HG03135 (cell line): ENCODE data around the gene CEP128.
"Not testable (repeated sequence)": the region's sequence is repeated elsewhere in the genome, so short reads cannot be mapped to it uniquely, and the experiment has no call there.

Experiments used
- ATAC-seq: cut with Tn5 transposase; IDR thresholded peaks from one replicate; pipeline ENCODE4 v1.9.1; 2021; ENCODE audit warnings: mild to moderate bottlenecking, moderate library complexity; ENCODE audit not compliant: unreplicated experiment

Gene CEP128

DNA sequence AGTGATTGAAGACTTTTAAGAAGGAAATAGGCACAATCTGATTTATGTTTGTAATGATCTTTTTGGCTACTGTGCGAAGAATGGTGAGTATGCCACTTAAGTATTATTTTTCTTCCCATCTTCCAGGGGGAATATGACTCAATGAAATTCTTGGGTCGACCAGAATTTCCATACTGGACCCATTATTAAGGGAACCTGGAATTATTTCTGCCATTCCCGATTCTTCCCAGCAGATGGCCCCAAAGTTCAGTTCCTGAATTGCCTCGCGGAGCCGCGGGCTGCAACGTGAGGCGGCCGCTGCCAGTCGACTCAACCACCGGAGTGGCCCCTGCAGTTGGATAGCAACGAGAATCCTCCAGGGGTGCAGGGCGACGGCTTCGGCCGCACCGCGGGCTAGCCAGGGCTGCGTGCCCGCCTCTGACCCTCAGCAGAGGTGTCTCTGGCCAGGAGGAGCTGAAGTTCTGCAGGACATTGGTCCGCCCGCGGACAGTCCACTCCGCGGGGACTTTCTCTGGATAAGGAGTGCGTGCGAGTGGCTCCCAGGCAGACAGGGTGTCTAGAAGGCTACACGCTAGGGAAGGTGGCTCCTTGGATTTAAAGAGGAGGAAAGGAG lies 13.3 kb upstream of the CEP128 start:
- ATAC-seq = no peak

DNA sequence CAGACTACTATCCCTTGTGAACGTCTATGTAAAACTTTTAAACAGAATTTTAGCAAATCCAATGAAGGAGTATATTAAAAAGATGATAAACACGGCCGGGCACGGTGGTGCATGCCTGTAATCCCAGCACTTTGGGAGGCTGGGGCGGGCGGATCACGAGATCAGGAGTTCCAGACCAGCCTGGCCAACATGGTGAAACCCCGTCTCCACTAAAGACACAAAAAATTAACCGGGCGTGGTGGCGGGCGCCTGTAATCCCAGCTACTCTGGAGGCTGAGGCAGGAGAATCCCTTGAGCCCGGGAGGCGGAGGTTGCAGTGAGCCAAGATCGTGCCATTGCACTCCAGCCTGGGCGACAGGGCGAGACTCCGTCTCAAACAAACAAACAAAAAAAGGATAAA lies 11.7 kb upstream of the CEP128 start:
- not testable (repeated sequence) for ATAC-seq

DNA sequence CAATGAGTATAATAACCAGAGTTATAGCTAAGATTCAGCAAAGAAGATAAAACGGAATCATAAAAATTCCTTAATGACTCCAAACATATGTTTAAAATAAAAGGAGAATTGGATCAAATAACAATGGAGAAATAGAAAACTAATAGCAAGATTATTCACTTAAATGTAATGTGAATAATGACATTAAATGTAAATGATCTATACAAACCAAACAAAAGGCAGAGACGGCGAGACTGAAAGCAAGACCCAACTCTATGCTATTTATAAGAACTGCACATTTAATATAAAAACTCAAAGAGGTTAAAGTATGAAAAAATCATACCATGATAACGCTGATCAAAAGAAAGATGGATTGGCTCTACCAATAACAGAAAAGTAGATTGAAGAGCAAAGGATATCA lies 10.0 kb upstream of the CEP128 start:
- no peak for ATAC-seq

DNA sequence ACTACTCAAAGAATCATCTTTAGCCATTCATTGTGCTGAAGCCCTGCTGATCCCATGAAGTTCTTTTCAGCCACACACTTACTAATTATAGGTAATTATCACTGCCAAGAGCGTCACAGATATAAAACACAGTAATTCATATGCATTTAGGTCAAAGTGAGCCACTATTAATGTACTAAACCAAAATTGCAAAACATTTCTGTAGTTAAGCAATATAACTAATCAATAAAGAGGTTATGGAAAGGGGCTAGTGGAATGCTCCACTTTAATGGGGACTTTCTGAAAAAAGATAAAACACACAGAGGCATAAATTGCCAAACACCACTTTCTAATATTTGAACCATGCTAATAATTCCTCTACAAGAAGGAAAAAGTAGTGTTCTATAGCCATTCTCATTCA lies 6.8 kb upstream of the CEP128 start:
- ATAC-seq = no peak

DNA sequence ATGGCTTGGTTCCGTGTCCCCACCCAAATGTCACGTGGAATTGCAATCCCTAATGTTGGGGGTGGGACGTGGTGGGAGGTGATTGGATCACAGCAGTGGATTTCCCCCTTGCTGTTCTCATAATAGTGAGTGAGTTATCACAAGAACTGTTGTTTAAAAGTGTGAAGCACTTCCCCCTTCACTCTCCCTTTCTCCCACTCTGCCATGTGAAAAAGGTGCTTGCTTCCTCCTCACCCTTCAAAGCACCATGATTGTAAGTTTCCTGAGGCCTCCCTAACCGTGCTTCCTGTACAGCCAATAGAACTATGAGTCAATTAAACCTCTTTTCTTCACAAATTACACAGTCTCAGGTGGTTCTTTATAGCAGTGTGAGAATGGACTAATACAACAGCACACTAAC lies 5.3 kb upstream of the CEP128 start:
- no peak for ATAC-seq

DNA sequence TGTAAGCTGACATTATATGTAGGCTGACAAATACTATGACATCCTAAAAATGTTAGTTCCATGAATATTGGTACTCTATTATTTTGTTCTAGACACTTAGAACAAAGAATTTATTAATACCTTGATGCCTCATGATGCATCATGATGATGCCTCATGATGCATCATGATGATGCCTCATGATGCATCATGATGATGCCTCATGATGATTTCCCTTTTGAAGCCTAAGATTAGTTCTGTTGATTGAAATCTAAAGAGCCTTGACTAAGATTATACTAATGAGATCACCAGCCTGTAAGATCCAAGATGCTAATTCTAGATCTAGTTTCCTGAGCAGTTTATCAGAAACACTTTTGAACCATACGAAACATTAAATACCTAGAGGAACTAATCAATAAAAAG lies 4.6 kb upstream of the CEP128 start:
- ATAC-seq = no peak

DNA sequence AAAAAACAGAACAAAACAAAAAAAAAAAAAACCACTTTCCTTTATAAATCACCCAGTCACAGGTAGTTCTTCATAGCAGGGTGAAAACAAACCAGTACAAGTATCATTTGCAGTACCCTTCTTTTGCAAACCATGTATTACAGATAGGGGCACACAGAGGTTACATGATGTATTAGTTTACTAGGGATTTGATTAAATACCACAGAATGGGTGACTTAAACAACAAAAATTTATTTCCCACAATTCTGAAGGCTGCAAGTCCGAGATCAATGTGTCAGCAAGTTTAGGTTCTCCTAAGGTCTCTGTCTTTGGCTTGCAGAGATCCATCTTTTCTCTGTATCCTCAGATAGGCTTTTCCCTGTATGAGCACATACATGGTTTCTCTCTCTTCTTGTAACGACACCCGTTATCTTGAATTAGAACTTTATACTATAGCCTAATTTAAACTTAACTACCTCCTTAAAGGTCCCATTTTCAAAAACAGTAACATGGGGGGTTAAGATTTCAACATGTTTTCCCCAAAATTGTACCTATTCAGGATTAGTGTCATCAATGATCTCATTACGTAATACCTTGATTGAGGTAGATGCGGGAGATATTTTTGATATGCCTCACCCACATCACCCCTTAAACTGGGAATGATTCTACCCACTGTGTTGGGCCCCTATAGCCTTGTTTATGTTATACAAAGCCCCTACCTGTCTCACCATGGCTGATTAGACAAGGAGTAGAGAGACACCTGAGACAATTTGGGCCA lies 3.5 kb upstream of the CEP128 start:
- ATAC-seq = no peak

DNA sequence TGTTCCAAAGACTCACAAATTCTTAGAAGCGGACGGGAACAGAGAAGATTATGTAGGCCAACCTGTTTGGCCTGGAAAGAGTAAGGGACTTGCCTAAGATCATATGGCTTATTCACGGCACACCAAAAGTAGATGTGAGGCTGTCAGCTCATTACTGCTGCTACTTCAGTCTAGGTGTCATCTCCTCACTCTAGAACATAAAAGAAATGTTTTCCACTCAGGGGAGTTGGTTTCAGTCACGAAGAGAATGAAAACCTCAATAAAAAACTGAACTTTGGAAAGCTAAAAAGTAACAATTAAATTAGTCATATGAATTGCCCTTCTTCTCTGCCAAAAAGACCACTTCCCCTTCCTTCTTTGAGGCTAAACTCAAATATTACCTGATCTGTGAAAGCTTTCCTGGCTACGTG lies 658 bp upstream of the CEP128 start:
- peak; percentile 20 for ATAC-seq

DNA sequence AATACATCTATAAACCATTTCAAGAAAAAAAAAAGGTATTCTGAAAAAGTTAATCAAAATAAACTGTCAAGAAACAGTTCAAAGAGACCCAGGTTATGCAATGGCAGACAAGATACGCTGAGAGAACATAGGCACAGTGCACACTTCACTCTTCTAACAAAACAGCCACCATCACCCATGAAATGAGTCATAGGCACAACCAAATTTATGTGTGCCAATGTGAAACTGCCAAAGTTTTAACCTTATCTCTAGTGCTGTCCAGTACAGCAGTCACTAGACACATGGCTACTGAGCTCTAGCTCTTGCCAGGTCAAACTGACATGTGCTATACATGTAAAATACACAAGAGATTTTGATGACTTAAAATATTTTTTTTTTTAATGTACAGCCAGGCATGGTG lies 1.4 kb downstream of the CEP128 start:
- peak; percentile 37 for ATAC-seq

DNA sequence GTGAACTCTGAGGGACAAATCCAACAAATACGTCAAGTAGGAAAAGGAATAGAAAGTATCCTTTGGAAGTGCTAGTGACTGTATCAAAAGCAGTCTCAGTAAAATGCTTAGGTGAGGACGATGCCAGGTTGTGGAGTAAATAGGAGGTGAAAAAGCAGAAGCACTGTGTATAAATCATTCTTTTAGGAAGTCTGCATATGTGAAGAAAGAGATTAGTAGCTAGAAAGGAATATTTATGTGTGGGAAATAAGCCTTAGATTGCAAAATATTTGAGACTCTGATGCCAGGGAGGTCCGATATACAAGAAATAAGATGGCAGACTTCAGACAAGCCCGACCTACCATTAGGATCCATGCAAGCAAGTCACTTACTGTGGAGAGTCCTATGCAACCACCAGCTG lies 7.9 kb downstream of the CEP128 start:
- no peak for ATAC-seq

DNA sequence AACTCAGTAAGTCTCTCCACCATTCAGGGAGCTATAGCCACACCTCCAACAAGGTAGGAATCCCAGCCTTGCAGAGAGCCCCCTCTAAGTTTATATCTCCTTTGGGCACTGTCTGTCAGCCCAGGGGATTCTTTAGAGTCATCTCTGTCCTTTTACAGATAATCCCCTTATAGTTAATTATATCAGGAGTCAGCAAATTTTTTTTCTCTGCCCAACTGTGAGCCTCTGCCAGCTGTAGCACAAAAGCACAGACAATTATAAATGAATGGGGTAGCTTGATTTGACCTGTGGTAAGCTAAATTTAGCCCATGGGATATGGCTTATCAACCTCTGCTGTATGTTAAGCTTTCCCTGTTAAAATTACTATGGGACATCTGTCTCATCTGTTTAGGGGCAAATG lies 8.3 kb downstream of the CEP128 start:
- ATAC-seq = no peak

DNA sequence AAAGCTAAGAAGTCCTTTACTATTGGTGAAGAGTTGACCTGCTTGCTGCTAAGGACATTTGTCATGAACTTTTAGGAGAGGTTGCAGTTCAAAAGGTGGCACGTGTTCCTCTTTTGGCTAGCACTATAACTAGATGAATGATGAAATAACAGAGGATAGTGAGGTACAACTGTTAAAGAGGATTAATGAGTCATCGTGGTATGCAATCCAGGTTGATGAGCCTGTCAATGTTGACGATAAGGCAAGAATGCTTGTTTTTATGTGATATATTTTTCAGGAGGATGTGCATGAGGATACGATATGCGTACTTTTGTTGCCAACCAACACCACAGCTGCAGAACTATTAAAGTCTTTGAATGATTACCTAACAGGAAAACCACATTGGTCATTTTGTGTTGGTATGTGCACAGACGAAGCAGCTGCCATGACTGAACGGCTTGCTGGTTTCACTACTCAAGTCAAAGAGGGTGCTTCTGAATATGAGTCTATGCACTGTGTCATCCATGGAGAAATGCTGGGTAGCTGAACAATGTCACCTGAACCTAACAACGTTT lies 10.6 kb downstream of the CEP128 start:
- peak; percentile 99 for ATAC-seq

DNA sequence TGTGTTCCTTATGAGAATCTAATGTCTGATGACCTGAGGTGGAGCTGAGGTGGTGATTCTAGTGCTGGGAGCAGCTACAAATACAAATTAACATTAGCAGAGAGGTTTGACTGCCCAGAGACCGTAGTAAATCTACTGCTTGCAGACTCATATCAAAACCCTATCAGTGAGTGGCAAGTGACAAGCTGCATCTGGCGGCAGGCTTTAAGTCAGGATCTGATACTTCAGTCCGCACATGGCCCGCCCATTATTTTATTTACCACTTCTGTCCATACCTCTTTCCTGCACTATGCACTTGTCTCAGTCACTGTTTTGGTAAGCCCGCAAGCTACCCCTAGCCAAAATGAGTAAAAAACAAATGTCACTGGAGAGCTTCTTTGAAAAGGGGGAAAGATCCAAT lies 11.4 kb downstream of the CEP128 start:
- no peak for ATAC-seq

DNA sequence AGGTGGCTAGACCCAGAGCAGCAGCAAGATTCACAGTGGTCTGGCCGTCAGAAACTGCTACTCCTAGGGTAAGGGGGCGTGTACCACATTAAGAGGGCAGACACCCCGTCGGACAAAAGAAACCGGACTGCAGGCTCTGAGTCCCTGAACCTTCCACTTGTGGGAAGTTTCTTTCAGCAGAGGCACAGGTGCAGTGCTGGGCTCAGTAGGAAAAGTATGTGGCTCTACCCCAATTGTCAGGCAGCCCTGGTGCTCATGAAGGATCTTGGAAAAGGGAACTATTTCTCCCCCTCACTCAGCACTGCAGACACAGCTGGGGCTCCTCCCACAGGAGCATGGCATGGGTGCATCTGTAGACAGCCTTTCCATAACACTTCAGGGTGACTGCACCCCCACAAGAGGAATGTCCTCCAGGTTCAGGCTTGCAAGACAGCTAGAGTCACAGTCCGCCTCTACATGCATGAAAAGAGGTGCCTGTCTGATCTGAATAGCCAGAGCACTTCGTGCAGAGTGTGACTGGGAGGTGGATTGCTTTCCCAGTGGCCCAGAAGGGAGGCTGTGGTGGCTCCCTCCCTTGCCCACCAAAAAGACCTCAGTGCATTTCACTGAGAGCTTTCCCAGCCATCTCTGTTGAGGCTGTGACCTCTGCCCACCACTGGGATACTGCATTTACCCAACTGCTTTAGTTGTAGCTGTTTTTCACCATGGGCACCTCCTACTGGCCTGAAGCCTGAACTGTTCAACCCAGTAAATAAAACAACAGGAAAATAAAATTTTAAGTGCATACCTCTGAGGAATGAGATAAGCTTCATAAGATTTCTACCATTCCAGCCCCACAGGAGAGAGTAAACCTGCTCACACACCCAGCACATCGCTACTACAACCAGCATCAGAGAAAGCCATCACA lies 14.2 kb downstream of the CEP128 start:
- no peak for ATAC-seq

DNA sequence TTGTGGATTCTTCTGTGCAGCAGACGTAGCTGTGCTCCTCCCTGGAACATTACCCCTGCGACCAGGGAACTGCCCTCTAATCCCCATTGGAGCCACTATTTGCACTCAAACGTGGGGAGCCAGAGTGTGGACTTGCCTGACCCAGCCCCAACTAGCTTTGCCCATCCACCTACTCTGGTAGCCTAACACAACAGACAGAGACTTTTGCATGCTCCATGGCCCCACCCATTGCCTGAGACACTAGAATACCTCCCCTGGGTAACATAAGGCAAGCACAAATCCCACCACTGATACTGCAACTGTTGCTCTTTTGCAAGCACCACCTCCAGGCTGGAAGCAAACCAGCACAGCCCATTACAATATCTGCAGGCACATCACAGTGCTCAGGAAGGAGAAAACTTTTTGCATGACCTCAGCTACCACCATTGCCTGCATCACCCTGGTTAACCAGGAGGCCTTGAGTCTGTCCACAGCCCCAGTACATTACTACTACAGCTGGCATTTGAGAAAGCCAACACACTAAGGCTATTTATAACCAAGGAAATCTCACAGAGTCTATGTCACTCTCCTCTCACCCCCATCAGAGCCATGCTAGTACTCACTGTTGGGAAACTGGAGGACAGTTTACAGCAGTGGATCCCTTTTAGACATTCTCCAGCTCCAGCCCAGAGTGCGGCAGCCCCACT lies 15.0 kb downstream of the CEP128 start:
- no peak for ATAC-seq

DNA sequence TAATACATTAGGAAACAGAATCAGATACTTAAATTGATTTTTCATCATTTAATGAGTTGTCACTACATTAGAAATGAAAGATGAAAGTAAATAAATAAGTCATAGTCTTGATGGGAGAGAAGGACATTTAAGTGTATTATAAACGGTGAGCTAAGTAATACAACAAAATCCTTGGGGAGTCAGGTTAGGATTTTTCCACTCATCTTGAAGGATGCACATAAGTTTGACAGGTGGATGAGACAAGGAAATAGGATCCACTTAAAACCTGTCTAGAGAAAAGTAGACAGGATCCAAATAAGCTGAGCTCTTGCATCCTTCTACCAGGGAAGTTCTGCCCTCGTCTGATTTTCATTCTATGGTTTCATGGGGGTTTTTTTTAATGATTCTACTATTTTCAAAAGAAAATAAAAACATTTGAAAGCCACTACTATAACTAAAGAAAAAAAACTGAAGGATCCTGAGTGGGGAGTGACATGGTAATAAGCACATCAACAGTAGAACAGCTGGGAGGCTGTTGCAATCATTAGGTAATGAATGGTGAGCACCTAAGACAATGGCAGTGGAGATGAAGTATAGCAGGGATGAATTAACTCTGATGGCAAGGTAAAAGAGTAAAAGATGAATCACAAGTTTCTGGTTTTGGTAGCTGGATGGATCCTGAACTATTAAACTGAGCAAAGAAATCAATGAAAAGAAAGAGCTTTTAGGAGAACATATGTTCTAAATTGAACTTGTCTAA lies 17.0 kb downstream of the CEP128 start:
- ATAC-seq = no peak

DNA sequence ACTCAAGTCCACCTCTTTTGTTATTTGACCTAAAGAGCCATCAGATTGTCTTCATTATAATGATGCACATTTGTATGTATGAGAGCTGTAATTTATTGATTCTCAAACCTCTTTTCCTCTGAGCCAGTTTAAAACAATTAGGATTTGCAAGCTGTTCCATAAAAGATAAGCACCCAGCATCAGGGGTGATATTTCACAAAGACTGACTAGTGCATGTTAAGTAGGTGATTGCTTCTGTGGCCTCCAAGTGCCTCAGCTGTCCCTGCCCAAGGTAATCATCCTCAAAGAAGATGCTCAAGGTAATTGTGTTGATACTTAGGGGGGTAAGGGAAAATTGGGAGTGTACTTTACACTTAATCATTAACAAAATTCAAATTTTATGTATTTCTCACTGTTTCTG lies 18.2 kb downstream of the CEP128 start:
- no peak for ATAC-seq

DNA sequence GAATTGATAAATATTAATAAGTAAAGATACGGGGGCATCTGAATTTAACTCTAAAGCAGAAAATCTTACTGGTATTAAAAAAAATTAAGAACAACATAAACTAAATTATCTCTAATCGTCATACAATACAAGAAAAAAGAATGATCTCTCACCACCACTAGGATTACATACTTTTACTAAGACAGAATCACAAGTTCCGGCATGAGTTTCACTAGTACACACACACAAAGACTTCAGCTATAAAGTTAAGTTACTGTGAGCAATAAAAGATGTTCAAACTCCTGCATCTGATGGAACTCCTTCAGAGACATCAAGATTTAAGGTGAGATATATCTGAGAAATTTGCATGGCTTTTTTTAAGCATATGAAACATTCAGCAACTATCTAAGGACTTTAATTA lies 21.9 kb downstream of the CEP128 start:
- no peak for ATAC-seq

DNA sequence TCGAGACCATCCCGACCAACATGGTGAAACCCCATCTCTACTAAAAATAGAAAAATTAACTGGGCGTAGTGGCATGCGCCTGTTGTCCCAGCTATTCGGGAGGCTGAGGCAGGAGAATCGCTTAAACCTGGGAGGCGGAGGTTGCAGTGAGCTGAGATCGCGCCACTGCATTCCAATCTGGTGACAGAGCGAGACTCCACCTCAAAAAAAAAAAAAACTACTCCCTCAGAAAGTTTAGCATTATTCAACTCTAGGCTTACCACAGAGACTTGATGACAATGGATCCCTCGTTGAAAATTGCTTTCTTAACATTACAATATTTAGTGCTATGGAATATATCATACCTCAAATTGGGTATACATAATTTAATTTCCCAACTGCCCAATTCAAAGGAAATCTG lies 29.5 kb downstream of the CEP128 start:
- ATAC-seq = not testable (repeated sequence)

DNA sequence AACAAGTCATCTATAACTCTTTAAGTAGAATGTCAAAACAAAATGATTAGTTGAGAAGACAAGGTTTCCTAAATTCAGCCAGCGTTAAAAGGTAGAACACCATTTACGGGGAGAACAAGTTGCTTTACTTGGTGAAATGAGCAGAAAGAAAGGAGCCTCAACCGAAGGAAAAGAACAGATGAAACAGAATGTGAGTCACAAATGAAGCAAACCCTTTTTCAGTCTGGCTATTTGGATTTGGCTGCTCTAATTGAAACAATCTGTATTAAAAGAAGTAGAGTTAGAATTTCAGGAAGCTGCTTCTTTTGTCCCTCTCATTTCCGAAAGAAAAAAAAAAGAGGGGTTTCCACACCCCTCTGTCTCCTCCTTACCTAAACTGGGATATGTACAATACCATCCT lies 34.6 kb downstream of the CEP128 start:
- ATAC-seq = no peak
